Activated CD4-positive, CD25-positive, alpha-beta regulatory T cell treated with anti-CD3 and anti-CD28 coated beads, Interleukin-2, amount 50 U/mL, for 24 hours (primary cell): ENCODE data around the gene CLSTN2.

ENCODE experiments used
- ATAC-seq, 2 donors: fragments of 150-1000 bp; cut with Tn5 transposase; one replicate each; pipeline ENCODE4 v1.10.0; 2021; ENCODE audit warnings: mild to moderate bottlenecking in 1 of 2, moderate library complexity in 1 of 2

Gene CLSTN2

GRCh38 chr3:140097874-140098635 lies 163.1 kb downstream of the CLSTN2 start:
- ATAC-seq, result no peak

- ATAC-seq, result no peak
These were observed 165.5 kb downstream of the CLSTN2 start for GRCh38 chr3:140100479-140100878.

DNA sequence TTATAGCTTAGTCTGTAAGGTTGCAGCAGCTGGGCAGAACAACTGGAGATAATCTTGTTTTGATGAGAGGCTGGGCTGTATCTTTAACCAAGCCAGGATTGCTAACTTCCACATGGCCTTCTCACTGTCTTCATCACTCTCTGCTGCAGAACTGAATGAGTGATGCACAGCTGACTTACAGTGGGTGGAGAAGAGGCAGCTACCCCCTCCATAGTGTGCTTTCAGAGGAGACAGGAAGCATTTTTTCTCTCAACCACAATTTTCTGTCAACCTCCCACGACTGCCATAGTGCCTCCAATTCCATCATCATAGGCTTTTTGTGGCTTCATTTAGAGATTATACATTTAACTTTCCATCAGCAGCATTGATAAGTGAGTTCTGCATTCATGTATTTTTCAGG lies 168.2 kb downstream of the CLSTN2 start:
- ATAC-seq, result no peak

DNA sequence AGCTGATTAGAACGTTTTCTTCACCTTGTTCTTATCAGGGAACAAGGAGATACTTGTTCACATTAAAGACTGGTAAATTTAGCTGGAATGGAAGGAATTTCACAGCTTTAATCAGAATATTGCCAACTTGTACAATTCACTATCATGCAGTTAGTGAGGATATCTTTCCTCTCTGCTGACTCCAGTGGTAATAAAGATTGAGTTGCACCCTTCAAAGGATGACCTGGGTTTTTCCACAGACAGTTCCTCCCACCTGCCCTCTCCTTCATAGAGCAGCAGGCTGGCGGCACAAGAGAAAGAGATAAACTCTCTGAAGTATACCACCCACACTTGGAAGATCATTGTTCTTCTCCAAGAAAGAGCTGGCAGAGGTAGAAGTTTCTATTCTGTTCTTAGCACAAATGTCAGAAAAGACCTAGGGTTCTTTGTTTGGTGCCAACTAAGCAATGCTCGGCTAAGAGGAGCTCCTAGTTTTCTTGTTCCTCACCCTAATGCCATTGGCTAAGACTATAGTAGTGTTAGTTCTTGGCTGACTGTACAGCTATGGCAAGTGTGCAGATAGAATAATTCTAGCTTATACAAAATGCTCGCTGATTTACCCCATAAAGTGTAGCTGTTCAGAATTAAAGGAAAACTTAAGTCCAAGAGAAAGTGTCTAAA lies 169.1 kb downstream of the CLSTN2 start:
- ATAC-seq, result no peak

GRCh38 chr3:140113996-140114788 lies 179.2 kb downstream of the CLSTN2 start:
- ATAC-seq, result no peak

DNA sequence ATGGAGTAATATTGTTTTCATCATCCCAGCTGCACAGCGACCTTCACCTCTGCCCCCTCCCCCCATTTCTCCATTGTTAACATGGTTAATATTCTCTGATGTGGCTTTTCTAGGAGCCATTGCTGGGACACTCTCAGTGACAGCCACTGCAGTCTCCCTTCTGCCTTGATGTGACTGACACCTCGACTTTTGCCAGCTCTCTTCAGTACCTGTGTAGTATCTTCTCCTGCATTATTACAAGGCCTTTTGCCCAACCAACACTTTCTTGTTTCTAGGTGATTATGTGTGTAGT lies 179.8 kb downstream of the CLSTN2 start:
- ATAC-seq, result no peak

DNA sequence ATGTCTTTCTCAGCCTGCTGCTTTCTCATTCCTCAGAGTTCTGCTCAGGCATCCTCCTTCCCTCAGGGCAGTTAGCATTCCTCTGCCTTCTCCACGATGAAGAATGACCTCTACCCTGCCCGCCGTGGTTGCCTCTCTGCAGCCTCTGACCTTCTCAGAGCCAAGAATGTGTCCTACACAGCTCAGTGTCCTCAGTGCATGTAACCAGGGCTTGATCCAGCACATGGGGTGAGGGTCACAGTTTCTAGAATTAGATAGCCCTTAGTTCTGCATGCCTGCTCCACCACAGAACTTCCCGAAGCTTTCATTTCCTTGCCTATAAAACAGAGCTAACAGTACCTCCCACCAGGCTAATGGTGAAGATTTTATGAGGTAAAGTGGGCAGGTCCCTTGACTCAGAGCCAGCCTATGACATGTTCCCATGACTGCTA lies 182.1 kb downstream of the CLSTN2 start:
- no peak for ATAC-seq

DNA sequence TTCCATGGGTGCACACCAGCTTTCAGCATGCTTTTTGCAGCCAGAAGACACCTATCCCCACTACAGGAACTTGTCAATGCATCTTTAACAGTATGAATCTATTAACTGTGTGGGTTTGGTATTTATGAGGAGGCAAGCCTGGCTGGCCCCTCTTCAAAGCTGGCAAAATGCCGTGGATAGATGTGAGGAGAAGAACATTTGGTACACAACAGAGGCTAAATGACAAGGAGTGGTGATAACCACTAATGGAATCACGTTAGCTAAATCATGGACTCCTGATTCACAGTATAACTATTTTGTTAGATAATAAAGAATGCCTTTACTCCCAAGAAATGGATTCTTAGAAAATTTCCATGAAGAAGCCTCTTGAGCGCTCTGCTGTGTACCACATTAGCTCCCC lies 187.2 kb downstream of the CLSTN2 start:
- no peak for ATAC-seq

DNA sequence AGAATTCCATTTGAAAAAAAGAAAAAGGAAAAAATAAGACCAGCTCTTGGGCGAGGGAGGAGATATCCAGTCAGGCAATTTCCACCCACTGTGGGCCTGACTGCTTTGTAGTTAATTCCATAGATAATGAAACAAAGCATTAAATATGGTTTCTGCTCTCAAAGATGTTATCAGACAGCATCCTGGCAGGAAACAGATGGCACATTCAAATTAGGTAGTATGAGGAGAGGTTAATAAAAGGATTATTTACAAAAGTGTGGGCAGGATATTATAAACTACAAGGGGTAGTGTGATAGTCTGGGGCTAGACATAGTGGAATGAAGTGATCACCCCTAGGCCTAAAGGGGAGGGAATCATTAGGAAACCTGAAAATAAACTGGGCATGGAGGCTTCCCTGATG lies 193.2 kb downstream of the CLSTN2 start:
- ATAC-seq, result no peak

GRCh38 chr3:140128631-140129030 lies 193.6 kb downstream of the CLSTN2 start:
- no peak for ATAC-seq

DNA sequence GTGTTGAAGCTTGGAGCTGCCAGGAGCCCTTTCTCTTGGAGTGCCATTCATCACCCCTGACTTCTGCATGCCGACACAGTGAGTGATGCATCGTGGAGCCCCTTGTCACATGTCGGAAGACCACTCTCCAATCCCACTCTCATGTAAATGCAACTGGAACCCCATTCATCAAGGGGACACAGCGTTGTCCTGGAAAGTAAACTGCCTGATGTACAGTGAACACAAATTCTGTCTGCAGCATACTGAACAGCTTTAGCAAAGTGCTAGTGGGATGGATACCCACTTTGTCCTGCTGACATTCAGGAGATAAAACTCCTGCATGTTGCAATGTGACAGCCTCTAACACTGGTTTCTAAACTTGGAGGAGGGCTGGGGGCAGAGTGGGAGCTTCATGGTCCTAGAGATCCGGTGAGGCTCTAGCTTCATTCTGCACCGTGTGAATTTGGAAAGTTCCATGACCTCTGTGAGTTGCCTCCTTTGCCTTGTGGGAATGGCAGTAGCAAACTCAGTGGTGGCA lies 194.8 kb downstream of the CLSTN2 start:
- no peak for ATAC-seq

- no peak for ATAC-seq
These were observed 196.9 kb downstream of the CLSTN2 start for GRCh38 chr3:140131895-140132294.

DNA sequence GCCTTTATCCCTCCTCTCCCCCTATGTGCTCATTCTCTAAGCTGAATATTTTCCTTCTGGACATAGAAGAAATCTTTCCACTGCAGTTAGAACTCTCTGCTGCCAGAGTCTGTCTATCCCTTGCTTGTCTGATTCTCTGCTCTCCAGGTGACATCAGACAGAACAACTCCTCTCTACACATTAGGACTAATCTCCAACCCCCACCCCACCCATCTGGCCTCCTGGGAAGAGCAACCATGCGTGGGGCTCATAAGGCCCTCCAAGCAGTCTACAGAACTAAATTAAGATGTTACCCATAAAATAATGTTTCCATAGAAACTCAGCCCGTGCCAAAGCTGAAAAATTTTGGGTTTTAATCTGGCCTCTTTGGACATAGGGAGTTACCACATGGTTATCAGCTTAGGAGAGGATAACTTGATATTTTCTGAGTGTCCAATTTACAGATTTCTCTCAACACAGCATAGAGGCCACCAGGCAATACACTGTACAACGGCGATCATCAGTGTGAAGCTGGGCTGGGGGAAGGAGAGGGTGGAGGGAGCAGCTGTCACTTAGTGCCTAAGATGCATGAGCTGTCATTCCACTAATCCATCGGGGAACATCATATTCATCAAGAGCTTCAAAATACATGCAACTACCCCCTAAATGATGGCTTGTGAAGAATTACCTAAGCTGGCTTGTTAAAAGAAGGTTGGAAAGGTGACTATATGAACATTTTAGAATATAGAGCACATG lies 199.4 kb downstream of the CLSTN2 start:
- no peak for ATAC-seq

GRCh38 chr3:140135461-140135860 lies 200.5 kb downstream of the CLSTN2 start:
- ATAC-seq, result no peak

- ATAC-seq, result no peak
These were observed 208.5 kb downstream of the CLSTN2 start for GRCh38 chr3:140143367-140144069.

- no peak for ATAC-seq
These were observed 210.5 kb downstream of the CLSTN2 start for GRCh38 chr3:140145528-140145927.

DNA sequence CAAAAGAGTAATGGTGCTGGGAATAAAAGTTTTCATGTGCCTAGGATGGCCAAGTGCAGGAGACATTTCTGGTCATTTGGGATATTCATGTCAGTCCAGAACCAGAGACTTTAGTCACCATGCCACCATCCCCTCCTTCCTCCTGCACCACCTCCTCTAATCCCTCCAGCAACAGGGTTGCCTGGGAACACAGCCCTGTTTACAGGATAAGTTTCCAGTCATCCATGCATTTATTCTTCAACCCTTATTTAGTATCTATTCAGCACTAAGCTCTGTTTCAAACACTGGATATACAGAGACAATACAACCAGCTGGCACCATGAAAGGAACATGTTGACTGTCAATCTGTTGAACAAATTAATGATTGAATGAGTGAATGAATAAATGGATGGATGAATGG lies 211.7 kb downstream of the CLSTN2 start:
- ATAC-seq, result no peak

DNA sequence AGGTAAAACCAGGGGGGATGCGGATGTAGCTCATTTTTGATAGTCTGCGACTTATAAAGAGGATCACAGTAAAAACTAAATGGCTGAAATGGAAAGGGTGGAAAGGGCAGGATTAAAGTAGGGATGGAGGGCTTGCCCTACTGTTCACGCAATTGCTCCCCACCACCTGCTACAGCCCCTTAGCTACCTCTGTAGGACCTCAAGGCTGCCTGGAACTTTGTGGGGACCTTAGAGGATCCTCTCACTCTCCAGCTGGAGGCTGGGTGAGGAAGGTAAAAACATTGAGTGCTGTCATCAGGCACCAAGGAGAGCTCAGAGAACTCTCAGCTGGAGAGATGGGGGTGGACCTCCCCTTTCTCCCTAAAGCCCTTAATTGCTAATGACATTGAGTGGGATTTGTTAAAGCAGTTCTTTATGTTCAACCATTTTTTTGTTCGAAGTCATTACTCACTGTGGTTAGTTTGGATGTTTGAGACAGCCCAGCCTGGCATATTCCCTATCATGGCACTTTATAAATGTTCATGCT lies 213.0 kb downstream of the CLSTN2 start:
- ATAC-seq, result no peak

GRCh38 chr3:140148824-140149390 lies 213.9 kb downstream of the CLSTN2 start:
- no peak for ATAC-seq

DNA sequence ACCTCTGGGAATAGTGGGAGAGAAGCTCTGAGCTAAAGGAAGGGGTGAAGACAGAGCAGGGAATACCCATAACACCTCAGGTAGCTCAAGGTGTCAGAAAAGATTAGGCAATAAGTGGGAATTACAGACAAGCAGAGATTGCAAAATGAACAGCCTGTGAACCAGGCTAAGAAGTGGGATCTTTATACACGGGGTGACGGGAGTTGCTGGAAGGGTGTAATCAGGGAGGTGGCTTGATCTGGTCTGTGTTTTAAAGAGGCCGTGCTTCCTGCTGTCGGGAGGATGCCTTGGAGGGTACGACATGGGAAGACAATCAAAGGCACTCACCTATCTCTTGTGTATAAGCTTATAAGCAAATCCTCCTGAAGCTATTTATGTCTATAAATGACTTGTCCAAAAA lies 216.3 kb downstream of the CLSTN2 start:
- ATAC-seq, result no peak

DNA sequence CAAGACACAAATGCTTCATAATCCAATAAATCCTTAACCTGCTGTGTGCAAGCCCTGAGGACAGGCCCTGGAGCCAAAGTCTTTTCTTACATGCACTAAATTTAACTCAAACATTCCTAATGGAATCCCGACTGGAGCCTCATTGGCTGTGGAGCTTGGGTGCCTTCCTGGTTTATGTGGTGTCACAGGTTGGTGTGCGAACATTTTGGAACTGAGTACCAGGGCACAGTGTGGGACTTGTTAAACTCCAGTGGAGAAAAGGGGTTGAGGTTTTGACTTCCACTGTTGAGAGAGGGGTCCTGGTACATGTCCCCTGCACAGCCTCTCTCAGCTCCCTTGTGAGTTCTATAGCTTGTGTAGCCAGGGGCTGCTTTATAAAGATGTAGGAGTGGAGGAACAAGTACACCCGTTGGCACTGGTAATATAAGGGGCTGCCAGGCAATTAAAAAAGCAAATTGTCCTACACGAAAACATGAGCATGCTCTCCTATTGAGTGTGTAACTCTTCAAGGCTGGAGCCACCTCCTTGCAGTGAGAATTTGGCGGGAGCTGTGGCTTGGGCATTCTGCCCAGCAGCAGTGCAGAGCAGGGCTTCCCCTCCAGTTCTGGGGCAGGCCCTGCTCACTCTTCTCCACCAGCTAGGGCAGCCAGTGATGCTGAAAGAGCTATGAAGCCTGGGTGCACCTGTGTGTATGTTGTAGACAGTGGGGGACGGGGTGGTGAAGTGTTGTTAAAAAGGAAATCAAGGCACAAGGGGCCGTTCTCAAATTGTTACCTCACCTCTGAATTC lies 218.1 kb downstream of the CLSTN2 start:
- no peak for ATAC-seq
